Liver (tissue), 9 donors: ENCODE data around the gene MISP. TPM values are rescaled to one million over a fixed set of nuclear protein-coding genes. Genes with fewer than 3 reads are reported as not detected.

Experiments used
- DNase-seq: peaks from one replicate; pipeline ENCODE4 v3.0.0-alpha.2; 2017; ENCODE audit warnings: low spot score
- H3K27ac ChIP-seq, 2 donors: one replicate each; pipeline ENCODE4 v1.7.0; 2013; ENCODE audit warnings: inconsistent platforms in 2 of 2, low read length in 2 of 2, control low read depth in 1 of 2, low read depth in 1 of 2, mild to moderate bottlenecking in 1 of 2
- H3K27me3 ChIP-seq, 4 donors: one replicate each; pipeline versions ENCODE4 v1.6.1 to v1.7.0; 2013; ENCODE audit warnings: low read length in 3 of 4, inconsistent platforms in 1 of 4, mild to moderate bottlenecking in 1 of 4, moderate library complexity in 1 of 4; ENCODE audit not compliant: control insufficient read depth in 4 of 4, insufficient read depth in 4 of 4
- H3K36me3 ChIP-seq, 4 donors: one replicate each; pipeline versions ENCODE4 v1.6.1 to v1.7.0; 2013; ENCODE audit warnings: low read length in 3 of 4, mild to moderate bottlenecking in 3 of 4, low read depth in 1 of 4, moderate library complexity in 1 of 4; ENCODE audit not compliant: control insufficient read depth in 4 of 4, insufficient read depth in 3 of 4
- H3K4me1 ChIP-seq, 4 donors: one replicate each; pipeline versions ENCODE4 v1.6.1 to v1.7.0; 2013; ENCODE audit warnings: low read length in 3 of 4, mild to moderate bottlenecking in 3 of 4, moderate library complexity in 1 of 4; ENCODE audit not compliant: control insufficient read depth in 4 of 4, insufficient read depth in 4 of 4
- H3K4me3 ChIP-seq, 3 donors: one replicate each; pipeline versions ENCODE4 v1.6.1 to v1.7.0; 2013; ENCODE audit warnings: low read length in 3 of 3, control low read depth in 1 of 3, low read depth in 1 of 3, mild to moderate bottlenecking in 1 of 3
- H3K9ac ChIP-seq, 2 donors: one replicate each; pipeline ENCODE4 v1.7.0; 2013; ENCODE audit warnings: low read length in 2 of 2, mild to moderate bottlenecking in 2 of 2, moderate library complexity in 2 of 2, control low read depth in 1 of 2, low read depth in 1 of 2
- H3K9me3 ChIP-seq, 4 donors: one replicate each; pipeline versions ENCODE4 v1.6.1 to v1.7.0; 2013; ENCODE audit warnings: low read length in 3 of 4; ENCODE audit not compliant: control insufficient read depth in 4 of 4
- ATF3 ChIP-seq: IDR thresholded peaks from 2 replicates; pipeline ENCODE4 v1.6.1; 2016; ENCODE audit warnings: antibody characterized with exemption
- CTCF ChIP-seq: fragments of 150-350 bp; IDR thresholded peaks from 2 replicates; pipeline ENCODE4 v1.5.1; 2017; ENCODE audit warnings: improper control_type of control experiment, low read depth, low read length; ENCODE audit not compliant: missing input control
- EGR1 ChIP-seq, 2 donors: IDR thresholded peaks; 2 replicates each; pipeline ENCODE4 v1.6.1; 2016 to 2018; ENCODE audit warnings: antibody characterized with exemption in 2 of 2, low read depth in 2 of 2
- FOXA1 ChIP-seq: IDR thresholded peaks from 2 replicates; pipeline ENCODE4 v1.6.1; 2016; ENCODE audit warnings: antibody characterized with exemption
- FOXA2 ChIP-seq: IDR thresholded peaks from 2 replicates; pipeline ENCODE4 v1.6.1; 2016; ENCODE audit warnings: antibody characterized with exemption
- GABPA ChIP-seq, 2 donors: IDR thresholded peaks in 1 of 2; conservative IDR thresholded peaks in 1 of 2; 2 replicates each; pipeline ENCODE4 v1.6.1; 2016; ENCODE audit warnings: antibody characterized with exemption in 2 of 2, mild to moderate bottlenecking in 1 of 2, moderate library complexity in 1 of 2
- HNF4A ChIP-seq, 2 donors: conservative IDR thresholded peaks; 2 replicates each; pipeline ENCODE4 v1.6.1; 2016; ENCODE audit warnings: antibody characterized with exemption in 2 of 2, mild to moderate bottlenecking in 2 of 2
- HNF4G ChIP-seq: IDR thresholded peaks from 2 replicates; pipeline ENCODE4 v1.6.1; 2016; ENCODE audit warnings: antibody characterized with exemption
- JUND ChIP-seq, 2 donors: IDR thresholded peaks; 2 replicates each; pipeline ENCODE4 v1.6.1; 2016; ENCODE audit warnings: antibody characterized with exemption in 2 of 2
- MAX ChIP-seq: IDR thresholded peaks from 2 replicates; pipeline ENCODE4 v1.6.1; 2016; ENCODE audit warnings: antibody characterized with exemption
- NR2F2 ChIP-seq: IDR thresholded peaks from 2 replicates; pipeline ENCODE4 v1.6.1; 2016; ENCODE audit warnings: antibody characterized with exemption
- RAD21 ChIP-seq, 2 donors: IDR thresholded peaks; 2 replicates each; pipeline ENCODE4 v1.6.1; 2016; ENCODE audit warnings: antibody characterized with exemption in 2 of 2, mild to moderate bottlenecking in 2 of 2
- REST ChIP-seq: IDR thresholded peaks from 2 replicates; pipeline ENCODE4 v1.6.1; 2016; ENCODE audit warnings: antibody characterized with exemption, mild to moderate bottlenecking
- RXRA ChIP-seq, 2 donors: IDR thresholded peaks; 2 replicates each; pipeline ENCODE4 v1.6.1; 2017 to 2018; ENCODE audit warnings: antibody characterized with exemption in 2 of 2, mild to moderate bottlenecking in 1 of 2
- SP1 ChIP-seq: IDR thresholded peaks from 2 replicates; pipeline ENCODE4 v1.6.1; 2018; ENCODE audit warnings: antibody characterized with exemption, mild to moderate bottlenecking
- TAF1 ChIP-seq: conservative IDR thresholded peaks from 2 replicates; pipeline ENCODE4 v1.6.1; 2016; ENCODE audit warnings: antibody characterized with exemption, mild to moderate bottlenecking
- YY1 ChIP-seq: IDR thresholded peaks from 2 replicates; pipeline ENCODE4 v1.6.1; 2016; ENCODE audit warnings: antibody characterized with exemption, mild to moderate bottlenecking
- ZBTB33 ChIP-seq: IDR thresholded peaks from 2 replicates; pipeline ENCODE4 v1.6.1; 2016; ENCODE audit warnings: antibody characterized with exemption
- WGBS: extraction: QIAGEN DNeasy Blood & Tissue Kit; methylation state at CpG from one replicate; pipeline ENCODE4 v1.1.7; 2013; 5-methylcytosine and 5-hydroxymethylcytosine counted together
- polyA plus RNA-seq, 2 donors: library from polyadenylated mRNA; stranded (reverse) in 1 of 2; unstranded in 1 of 2; fragments of 200-250 nt in 1 of 2; fragments of >200 nt in 1 of 2; fragmentation: Nextera tagmentation in 1 of 2; extraction: Ambion mirVana in 1 of 2; gene quantifications; one replicate each; pipeline versions ENCODE4 v1.2.1 to v1.2.3, GENCODE V29; 2013 to 2015
- total RNA-seq, 2 donors: library from RNA; depleted of rRNA; stranded (reverse); fragments of >200 nt; gene quantifications; one replicate each; pipeline ENCODE4 v1.2.3, GENCODE V29; 2014
- donor health status: healthy.
- donor health status: healthy.
- donor health status: healthy.
- donor health status: healthy.
- donor health status: healthy.

Gene MISP
- total and polyA plus RNA-seq, 4 donors, result 0.05 to 0.08 TPM; not detected in 2

- TF ChIP-seq EGR1 (IDR thresholded peaks at IDR 0.05; ENCODE audit: low read depth in 2 of 2), result no peak
- TF ChIP-seq RXRA (IDR thresholded peaks at IDR 0.05), result no peak
- TF ChIP-seq ATF3, result no peak
- no peaks in the 10 kb centered on the region for H3K4me1 ChIP-seq
- DNase-seq, result no peak
- H3K27ac ChIP-seq, result peak overlapping the region in 1 of 2 donors; percentile 28
- H3K4me3 ChIP-seq, result no peak overlapping the region
- H3K36me3 ChIP-seq, result no peaks in the 10 kb centered on the region
- 41% methylated on average over 39 of the region's 39 CpGs for WGBS
- H3K9ac ChIP-seq, result no peak overlapping the region
- H3K9me3 ChIP-seq, result peaks cover 0 to under 1% (median 0%) of the 10 kb centered on the region in 4 donors
- H3K27me3 ChIP-seq, result no peaks in the 10 kb centered on the region
Observed at GRCh38 chr19:752652-753517, 2.0 kb downstream of the MISP start.

GRCh38 chr19:754530-754929, 3.6 kb downstream of the MISP start:
- no peak for DNase-seq
- no peaks in the 10 kb centered on the region for H3K36me3 ChIP-seq
- 90% methylated on average over 9 of the region's 9 CpGs for WGBS
- H3K27ac ChIP-seq, result no peak overlapping the region
- TF ChIP-seq EGR1 (IDR thresholded peaks at IDR 0.05; ENCODE audit: low read depth in 2 of 2) (no peak), ZBTB33 (no peak), MAX (no peak), ATF3 (no peak), SP1 (no peak), TAF1 (no peak), CTCF (no peak), FOXA2 (no peak), HNF4A (conservative IDR thresholded peaks at IDR 0.05) (no peak), JUND (IDR thresholded peaks at IDR 0.05) (no peak), GABPA (IDR thresholded peaks at IDR 0.05 in 1 of 2, conservative IDR thresholded peaks at IDR 0.05 in 1 of 2) (no peak), NR2F2 (no peak), FOXA1 (no peak), REST (no peak), RXRA (IDR thresholded peaks at IDR 0.05) (no peak), YY1 (no peak), HNF4G (no peak), RAD21 (IDR thresholded peaks at IDR 0.05) (no peak)
- no peaks in the 10 kb centered on the region for H3K27me3 ChIP-seq
- H3K9ac ChIP-seq, result no peak overlapping the region
- H3K4me1 ChIP-seq, result no peaks in the 10 kb centered on the region
- H3K9me3 ChIP-seq, result peaks cover 0 to 5% (median 1%) of the 10 kb centered on the region in 4 donors
- no peak overlapping the region for H3K4me3 ChIP-seq
